Anterior cingulate cortex (tissue), 58 donors: Measurements from ENCODE around the gene CTDSP2.
A peak's percentile ranks its signal among the peaks of the same experiment; 100 is the strongest.
"Not testable (repeated sequence)": the region's sequence is repeated elsewhere in the genome, so short reads cannot be mapped to it uniquely, and the experiment has no call there.

ENCODE experiments used
- DNase-seq, 58 donors: peaks; one replicate each; lab custom pipeline; 2025; lab: John Stamatoyannopoulos, UW

Gene CTDSP2

DNA sequence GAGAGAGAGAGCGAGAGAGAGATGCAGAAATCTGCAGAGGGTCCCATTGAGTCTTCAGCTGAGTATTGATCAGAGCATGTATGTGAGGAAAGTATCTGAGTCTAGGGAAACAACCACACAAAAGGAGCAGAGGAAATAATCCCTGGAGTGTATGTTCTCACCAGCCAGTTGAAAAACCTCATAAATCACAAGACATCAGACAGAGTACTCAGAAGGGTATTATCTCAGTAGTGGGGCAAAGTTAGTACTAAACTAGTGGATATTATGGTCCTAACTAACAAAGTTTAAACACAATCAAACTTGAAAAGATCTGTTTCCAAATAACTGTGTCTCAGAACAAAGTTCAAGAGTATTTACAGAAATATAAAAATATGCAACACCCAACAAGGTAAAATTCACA, 36.5 kb upstream of the CTDSP2 start:
- DNase-seq = no peak

DNA sequence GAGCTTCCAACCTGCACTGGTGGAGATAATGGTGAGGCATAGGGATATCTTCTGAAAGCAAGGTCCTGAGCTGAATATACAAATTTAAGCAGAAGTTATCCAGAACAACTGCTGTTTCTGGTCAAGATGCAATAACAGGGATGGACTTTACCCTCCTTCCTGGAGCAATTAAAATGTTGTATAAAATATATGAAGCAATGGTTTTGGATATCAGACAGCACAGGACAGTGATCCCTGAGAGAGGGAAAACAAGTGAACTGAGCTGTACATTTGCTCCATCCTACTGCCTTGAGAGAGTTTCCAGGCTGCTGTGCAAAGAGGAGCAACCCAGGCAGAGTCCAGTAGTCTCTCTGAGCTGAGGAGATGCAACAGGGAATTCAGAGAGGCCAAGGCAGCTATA, 36.0 kb upstream of the CTDSP2 start:
- DNase-seq = no peak

DNA sequence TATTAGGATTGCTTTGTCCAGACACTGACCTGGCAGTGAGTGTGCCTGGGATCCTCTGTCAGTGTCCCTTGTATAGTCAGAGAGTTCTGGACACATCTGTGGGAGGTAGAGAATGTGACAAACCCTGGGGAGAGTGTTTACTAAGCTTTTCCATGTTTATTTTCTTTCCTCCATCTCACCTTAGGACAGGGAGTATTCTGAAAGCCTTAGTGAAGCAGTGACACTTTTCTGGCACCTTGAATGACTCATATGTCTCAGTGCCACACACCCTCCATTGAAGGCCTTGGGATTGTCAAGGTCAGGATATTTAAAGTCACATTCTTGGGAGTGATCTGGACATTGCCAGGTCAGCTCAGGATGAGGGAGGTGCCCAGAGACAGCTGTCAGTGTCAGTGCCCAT, 34.9 kb upstream of the CTDSP2 start:
- no peak for DNase-seq

DNA sequence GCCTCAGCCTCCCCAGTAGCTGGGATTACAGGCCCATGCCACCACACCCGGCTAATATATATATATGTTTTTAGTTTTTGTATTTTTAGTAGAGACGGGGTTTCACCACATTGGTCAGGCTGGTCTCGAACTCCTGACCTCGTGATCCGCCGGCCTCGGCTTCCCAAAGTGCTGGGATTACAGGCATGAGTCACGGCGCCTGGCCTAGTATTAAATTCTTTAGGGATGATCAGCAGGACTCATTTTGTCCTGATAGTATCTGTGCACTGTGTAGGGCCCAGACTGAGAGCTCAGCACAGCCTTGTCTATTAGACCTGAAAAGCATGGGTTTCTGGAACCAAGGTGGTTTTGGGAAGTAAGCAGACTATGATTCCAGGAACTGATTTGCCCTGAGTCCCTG, 34.5 kb upstream of the CTDSP2 start:
- not testable (repeated sequence) for DNase-seq

DNA sequence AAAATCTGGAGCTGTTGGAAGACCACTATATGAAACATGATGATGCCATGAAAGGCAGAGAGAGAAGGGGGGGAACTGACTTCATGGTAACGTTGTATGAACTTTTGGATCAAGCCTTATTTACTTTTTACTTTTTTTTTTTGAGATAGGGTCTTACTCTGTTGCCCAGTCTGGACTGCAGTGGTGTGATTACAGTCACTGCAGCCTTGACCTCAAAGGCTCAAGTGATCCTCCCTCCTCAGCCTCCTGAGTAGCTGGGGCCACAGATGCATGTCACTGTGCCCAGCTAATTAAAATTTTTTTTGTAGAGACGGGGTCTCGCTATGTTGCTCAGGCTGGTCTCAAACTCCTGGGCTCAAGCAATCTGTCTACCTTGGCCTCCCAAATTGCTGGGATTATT, 31.3 kb upstream of the CTDSP2 start:
- DNase-seq = no peak

DNA sequence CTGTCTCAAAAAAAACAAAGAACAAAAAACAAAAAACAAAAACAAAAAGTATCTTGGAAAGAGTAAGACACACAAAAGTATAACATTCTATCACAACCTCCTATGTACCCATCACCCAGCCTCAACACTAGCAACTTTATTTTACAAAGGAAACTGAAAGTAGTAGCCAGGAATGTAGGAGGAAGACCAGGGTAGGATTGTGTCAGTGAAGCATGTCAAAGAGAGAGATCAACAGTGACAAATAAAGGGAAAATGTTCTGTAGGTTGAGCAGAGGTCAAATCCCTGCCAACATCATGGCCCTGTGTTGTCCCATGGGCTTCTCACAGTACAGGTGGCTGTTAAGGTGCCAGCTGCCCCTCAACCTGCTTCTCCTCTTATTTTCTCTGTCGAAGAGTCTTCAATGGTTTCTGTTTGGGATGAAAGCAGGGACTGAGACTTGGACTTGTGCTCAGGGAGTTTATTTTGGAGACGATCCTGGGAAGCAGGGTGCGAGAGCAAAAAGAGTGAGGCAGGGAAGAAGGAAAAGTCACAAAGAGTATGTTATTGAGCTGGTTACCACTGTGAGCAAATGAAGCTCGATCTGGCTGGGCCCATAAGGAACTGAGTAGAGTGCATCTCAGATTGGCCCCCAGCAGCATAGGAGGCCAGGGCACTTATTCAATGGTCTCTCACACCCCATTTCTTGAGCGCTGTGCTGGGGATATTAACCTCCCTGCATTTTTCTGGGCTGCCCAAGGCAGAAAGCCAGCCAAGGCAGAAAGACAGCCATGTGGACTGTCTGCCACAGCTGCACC, 29.4 kb upstream of the CTDSP2 start:
- DNase-seq = no peak

DNA sequence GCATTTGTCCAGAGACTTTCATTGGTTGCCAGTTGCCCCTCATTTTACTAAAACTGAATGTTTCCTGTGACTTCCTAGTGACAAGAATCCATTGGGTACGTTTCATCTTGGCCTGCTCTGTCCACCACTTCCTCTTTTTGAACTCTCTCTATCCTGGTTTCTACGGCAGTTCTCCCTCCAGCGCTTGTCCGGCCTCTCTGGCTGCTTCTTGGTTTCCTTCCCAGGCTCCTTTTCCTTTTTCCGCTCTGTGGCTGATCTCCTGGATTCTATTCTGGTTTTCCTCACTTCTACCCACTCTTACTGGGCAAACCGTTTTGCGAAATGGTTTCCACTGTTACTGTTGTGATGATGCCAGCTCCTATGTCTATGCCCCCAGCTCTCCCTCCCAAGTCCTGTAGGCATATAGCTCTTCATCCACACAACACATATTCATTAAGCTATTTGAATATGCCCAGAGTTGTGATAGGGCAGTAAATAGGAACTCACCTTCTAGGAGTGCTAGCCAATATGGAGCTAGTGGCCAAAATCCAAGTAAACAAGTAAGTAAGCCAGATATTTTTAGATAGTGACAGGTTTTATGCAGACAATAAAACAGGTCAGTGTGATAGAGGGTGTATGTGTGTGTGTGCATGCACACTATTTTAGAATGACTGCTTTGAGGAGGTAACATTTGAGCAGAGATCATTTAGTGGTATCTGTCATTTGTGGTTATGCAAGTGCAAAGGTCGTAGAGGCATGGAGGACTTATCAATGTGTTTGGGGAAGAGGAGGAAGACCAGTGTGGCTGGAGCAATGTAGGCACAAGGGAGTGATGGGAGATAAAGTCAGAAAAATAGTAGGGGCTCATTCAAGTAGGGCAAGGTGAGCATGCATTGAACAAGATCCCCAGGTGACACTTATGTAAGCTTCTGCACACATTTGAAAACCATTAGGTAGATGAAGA, 27.9 kb upstream of the CTDSP2 start:
- DNase-seq = peak in 7 of 58 donors; percentile 10 to 27 (median 15)

DNA sequence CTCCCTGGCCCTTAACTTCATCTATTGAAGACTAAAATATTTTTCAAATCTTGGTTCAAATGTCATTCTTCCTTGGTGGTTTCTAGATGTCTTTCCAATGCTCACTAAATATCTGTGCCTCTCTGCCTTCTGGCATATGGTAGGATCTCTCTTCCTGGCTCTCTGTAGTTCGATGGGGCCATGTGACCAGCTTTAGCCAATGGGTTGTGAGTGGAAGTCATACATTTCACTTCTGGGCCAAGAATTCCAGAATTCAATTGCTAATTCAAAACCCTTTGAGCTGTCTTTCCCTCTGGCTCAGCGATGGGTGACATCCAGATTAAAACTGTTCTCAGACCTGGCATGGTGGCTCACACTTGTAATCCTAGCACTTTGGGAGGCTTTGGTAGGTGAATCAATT, 25.8 kb upstream of the CTDSP2 start:
- no peak for DNase-seq

DNA sequence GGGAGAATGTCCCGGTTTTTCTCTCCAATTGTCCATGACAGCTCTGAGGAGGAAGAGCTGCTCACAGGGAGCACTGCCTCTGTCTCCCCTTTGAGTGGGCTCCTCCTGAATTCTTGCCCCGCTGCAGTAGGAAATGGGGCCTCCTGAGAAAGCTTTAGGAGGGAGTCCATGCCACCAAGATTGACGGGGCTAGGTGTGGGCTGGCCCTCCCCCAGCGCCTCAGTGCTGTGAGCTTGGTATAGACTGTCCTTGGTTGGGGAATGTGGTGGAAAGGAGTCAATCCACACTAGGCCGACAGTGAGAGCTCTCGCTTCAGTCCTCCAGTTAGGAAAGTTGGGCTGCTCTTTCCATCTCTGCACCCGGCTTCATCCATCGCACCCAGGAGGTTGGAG, 23.4 kb upstream of the CTDSP2 start:
- peak in 2 of 58 donors; percentile 8 to 33 for DNase-seq

DNA sequence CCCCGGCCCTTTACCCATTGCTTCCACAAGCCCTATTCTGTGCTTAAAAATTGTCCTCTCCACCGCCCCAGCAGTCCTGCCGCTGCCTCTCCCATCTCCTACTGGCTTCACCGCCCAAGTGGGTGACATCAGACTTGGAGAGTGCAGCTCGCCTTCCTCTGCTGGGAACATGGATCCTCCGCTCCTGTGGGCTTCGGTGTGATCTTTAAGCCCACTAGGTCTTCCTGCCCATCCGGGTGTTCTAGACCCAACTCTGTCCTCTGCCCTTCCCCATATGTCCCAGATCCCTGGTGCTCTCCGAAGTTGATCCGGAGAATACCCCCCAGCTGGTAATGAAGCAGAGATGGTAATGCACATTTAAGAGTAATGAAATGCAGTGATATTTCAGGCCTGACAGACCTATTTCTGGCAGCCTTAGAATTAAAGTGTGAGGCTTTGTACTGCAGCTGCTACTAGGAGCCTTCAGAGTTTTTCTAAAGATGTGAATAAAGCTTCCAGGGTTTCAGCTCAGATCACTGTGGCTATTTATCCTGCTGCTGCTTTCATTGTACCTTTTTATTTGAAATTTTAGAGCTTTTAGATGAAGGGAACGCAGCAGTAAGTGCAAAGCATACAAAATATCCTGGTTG, 22.9 kb upstream of the CTDSP2 start:
- peak in 46 of 58 donors; percentile 25 to 82 (median 53) for DNase-seq

DNA sequence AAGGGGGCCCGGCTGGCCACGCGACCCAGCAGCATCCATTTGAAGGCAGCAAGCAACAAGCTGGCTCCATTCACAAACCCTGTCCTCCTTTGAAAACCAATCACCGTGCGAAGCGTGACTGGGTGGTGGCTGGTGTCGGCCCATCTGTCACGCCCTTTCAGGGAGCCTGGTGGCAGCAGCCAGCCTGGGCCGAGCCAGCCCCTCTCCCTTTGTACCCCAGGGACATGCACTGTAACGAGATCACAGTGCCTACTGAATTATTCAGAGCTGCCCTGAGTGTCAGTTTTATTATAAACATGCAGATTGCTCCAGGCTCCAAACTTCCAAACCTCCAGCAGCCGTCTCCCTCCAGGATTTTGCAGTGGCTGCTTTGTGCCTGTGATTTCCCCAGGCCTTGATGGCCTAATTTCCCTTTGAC, 22.3 kb upstream of the CTDSP2 start:
- peak in 54 of 58 donors; percentile 29 to 85 (median 61) for DNase-seq

DNA sequence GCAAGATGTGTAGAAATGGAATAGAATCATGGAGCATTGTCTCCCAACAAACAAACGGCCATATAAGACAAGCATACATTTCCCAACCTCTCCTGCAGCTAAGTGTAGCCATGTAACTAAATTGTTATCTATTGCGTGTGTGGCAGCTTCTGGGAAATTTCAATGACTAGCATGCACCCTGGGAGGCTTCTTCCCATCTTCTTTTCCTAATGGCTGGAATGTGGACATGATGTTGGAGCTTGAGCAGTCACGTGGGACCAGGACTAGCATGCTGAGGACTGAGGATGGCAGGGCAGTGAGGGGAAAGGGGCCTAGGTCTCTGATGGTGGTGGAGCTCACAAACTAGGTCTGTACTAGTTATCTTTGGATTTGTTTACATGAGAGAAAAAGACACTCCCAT, 21.7 kb upstream of the CTDSP2 start:
- DNase-seq = no peak

DNA sequence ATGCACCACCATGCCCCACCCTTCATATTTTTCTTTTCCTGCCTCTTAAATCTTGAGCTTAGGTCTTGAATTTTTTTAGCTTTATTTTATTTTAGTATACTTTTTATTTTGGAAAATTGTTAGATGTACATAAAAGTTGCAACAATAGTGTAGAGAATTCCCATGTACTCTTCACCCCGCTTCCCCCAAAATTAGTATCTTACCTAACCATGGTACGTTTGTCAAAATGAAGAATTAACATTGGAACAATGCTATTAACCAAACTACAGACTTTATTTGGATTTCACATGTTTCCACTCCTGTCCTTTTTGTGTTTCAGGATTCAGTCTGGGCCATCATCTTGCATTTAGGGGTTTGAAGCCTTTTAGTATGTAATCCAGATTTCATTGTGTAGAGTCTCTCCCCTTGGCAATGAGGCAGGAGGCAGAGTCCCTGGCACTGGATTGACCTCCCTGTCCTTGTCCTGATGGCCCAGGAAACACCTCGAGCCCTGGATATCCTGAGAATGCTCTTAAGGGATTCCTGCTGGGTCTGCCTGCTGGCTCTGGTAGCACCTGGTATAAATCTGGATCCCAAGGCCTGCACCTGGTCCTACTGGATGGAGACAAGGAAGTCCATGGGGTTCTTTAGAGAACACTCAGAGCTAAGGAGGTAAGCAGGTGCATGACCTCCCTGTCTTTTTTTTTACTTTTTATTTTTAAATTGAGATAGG, 19.9 kb upstream of the CTDSP2 start:
- DNase-seq = no peak

DNA sequence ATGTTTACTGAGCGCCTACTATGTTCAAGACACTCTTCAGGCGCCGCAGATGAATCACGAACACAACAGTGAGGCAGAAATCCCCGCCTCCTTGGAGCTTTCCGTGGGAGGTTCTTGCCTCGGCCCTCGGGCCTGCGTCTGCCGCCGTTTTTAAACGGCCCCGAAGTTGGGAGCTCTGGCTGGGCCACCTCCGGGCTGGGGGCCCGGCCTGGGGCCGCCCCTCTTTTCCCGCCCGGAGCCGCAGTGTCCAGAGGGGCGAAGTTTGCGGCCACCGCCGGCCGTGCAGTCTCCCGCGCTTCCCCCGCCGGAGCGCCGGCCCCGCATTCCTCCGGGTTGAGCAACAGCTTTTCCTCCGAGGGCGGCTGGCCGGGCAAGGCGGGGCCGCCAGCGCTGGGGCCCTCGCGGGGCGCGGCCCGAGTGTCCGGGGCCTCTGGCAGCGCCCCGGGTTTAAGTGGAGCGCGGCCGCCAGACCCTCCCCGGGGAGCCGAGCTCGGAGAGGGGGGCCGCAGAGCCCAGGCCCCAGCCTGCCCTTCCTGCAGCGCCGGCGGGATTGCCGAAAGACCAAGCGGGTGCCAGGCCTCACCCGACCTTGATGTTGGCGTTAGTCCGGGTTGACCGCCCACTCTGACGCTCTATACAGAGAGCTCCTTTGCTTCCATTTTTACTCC, 18.7 kb upstream of the CTDSP2 start:
- DNase-seq = peak in 44 of 58 donors; percentile 12 to 69 (median 44)

DNA sequence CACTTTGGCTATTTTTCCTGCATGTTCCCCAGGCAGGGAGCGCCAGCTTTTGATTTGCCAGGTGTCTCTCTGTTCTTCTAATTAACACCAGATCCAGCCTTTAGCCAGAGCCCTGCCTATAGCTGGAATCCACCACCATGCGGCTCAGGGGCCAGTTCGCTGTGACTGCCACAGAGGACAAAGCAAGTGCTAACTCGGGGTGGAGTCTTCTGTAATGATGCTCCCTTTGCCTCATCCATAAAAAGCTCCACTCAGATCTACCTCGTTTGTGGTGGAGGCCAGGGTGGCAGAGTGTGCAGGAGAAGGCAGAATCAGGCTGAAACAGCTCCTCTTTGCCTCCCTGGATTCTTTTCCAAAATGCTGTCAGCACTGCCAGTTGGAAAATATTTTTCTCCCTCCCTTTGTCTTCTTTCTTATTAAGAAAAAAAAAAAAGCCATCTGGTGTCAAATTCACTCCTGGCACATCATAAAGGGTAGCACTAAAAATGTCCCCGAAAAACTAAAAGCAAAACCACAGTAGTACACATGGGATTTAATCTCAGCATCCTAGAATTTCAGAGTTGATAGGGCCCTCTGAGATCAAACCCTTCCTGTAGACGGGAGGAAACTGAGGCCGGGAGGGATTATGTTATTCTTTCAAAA, 18.0 kb upstream of the CTDSP2 start:
- peak in 10 of 58 donors; percentile 10 to 41 (median 23) for DNase-seq

DNA sequence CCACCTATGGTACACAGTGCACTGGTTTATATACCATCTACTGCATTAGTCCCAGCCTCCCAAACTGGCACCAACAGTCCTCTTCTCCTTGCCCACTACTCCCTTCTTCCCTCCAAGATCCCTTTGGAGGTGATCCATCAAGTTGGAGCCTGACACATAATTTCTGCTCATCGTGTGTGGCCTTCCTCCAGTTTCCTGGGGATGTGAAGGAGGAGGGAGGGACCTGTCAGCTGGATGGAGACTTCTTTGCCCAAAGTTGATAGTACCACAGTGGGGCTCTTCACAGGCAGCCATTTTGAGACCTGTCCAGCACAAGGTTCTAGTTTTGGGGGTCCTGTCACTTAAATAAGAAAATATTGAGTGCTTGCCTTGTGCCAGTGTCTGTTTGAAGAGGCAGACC, 17.1 kb upstream of the CTDSP2 start:
- DNase-seq = no peak

DNA sequence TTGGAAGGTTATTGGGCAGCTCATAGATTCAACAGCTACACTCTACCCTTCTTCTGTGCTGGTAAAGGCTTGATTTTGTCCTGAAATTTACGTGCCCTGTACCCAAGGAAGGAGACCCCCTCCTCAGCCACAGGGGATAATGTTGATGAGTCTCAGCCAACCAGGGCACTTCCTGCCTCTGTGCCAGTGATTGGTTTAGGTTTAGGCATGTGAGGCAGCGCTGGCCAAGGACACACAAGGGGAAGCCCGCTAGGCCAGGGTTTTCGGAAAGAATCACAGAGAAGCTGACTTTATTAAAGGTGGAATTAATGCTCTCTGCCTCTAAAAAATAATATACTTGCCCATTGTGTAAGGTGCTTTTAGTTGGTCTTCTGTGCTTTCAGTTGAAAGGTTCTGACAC, 15.4 kb upstream of the CTDSP2 start:
- DNase-seq = no peak

DNA sequence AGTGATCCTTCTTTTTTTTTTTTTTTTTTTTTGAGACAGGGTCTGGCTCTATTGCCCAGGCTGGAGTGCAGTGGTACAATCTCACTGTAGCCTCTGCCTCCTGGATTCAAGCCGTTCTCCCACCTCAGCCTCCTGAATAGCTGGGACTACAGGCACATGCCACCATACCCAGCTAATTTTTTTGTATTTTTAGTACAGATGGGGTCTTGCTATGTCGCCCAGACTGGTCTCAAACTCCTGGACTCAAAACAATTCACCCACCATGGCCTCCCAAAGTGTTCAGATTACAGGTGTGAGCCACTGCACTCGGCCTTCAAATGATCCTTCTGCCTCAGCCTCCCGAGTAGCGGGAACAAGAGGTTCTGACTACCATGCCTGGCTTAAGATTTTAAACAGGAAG, 14.4 kb upstream of the CTDSP2 start:
- DNase-seq = not testable (repeated sequence)

DNA sequence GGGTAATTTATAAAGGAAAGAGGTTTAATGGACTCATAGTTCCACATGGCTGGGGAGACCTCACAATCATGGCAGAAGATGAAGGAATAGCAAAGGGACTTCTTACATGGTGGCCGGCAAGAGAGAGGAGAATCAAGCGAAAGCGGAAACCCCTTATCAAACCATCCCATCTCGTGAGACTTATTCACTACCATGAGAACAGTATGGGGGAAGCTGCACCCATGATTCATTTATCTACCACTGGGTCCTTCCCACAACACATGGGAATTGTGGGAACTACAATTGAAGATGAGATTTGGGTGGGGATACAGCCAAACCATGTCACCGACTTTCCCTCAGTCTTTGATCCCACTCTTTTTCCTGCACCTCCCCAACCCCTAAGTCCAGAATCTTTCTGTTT, 12.6 kb upstream of the CTDSP2 start:
- no peak for DNase-seq
